Endothelial cell of hepatic sinusoid (primary cell): ENCODE results near the gene PEBP1.

Experiments
- in situ Hi-C: cut with HindIII; loops from 2 replicates; pipeline ENCODE4 v1.10.0; 2017; ENCODE audit warnings: low sequenced_read_pairs

Gene PEBP1

GRCh38 chr12:118135788-118136558, at the start of gene PEBP1:
Gene PEBP1, plus strand, starts transcription at chr12:118136124. Its CDS starts 86 bp downstream, at chr12:118136210.
- in situ Hi-C loops, result no loop called here

- in situ Hi-C loops, result no loop called here
Observed at GRCh38 chr12:118089782-118090181, 46.1 kb upstream of the PEBP1 start.

- in situ Hi-C loops, result no loop called here
Observed at GRCh38 chr12:118094039-118094438, 41.9 kb upstream of the PEBP1 start.

- in situ Hi-C loops, result no loop called here
Observed at GRCh38 chr12:118098401-118098800, 37.5 kb upstream of the PEBP1 start.

- in situ Hi-C loops, result no loop called here
Observed at GRCh38 chr12:118098911-118099671, 36.8 kb upstream of the PEBP1 start.

GRCh38 chr12:118101051-118101450, 34.9 kb upstream of the PEBP1 start:
- in situ Hi-C loops, result no loop called here

GRCh38 chr12:118102070-118102469, 33.9 kb upstream of the PEBP1 start:
- in situ Hi-C loops, result no loop called here

GRCh38 chr12:118102609-118103008, 33.3 kb upstream of the PEBP1 start:
- in situ Hi-C loops, result no loop called here

- in situ Hi-C loops, result no loop called here
Observed at GRCh38 chr12:118103201-118103600, 32.7 kb upstream of the PEBP1 start.

- in situ Hi-C loops, result no loop called here
Observed at GRCh38 chr12:118103601-118104382, 32.1 kb upstream of the PEBP1 start, which contains the start of gene VSIG10. Gene VSIG10, minus strand, starts transcription at chr12:118104011. Its CDS starts 340 bp downstream, at chr12:118103671.

GRCh38 chr12:118107011-118107410, 28.9 kb upstream of the PEBP1 start:
- in situ Hi-C loops, result no loop called here

GRCh38 chr12:118107694-118108093, 28.2 kb upstream of the PEBP1 start:
- in situ Hi-C loops, result no loop called here

GRCh38 chr12:118109088-118109487, 26.8 kb upstream of the PEBP1 start:
- in situ Hi-C loops, result no loop called here

- in situ Hi-C loops, result no loop called here
Observed at GRCh38 chr12:118119449-118119879, 16.5 kb upstream of the PEBP1 start.

- in situ Hi-C loops, result no loop called here
Observed at GRCh38 chr12:118120579-118121363, 15.2 kb upstream of the PEBP1 start.

- in situ Hi-C loops, result no loop called here
Observed at GRCh38 chr12:118122264-118122663, 13.7 kb upstream of the PEBP1 start.

- in situ Hi-C loops, result no loop called here
Observed at GRCh38 chr12:118124333-118124874, 11.5 kb upstream of the PEBP1 start.

GRCh38 chr12:118125743-118126118, 10.2 kb upstream of the PEBP1 start:
- in situ Hi-C loops, result no loop called here

GRCh38 chr12:118126119-118126757, 9.7 kb upstream of the PEBP1 start:
- in situ Hi-C loops, result no loop called here

- in situ Hi-C loops, result no loop called here
Observed at GRCh38 chr12:118127867-118128266, 8.1 kb upstream of the PEBP1 start.
